ENCODE data around the gene SEC14L2. TPM values are rescaled to one million over a fixed set of nuclear protein-coding genes. Genes with fewer than 3 reads are reported as not detected.

Gene SEC14L2
- total and polyA plus RNA-seq, 3 donors from 2014 or later = 2.2 to 4.7 (median 3.5) TPM

DNA sequence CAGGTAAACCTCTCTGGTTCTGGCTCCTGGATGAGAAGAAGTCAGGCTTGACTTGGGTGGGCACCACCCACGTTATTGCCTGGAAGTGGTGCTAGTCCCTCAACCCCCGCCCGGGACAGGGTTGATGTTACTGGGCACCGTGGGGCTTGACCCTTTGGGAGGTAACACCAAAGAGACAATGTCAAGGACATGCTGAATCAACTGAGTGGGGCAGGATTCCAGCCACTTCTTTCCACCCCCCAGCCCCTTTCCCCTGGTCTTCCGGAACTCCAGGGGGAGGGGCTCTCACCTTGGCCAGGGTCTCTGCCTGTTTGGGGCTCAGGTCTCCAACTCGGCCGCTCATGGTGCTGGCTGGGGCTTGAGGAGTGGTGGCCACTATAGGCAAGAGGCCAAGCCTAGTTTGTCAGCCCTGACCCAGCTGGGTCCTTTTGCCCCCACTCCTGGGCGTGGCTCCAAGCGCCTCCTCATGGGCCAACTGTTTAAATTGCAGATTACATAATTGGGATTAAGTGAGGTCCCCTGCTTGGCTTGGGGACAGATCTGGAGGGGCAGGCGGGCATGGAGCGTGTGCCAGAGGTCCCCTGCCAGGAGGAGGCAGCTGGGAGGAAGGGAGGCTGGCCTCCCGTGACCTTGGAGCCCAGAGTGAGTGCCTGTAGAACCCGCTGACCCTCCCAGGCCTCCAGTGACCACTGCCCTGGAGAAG lies 74.9 kb downstream of the SEC14L2 start, which contains the start of gene SEC14L3:
Gene SEC14L3, minus strand, starts transcription at position 402 of the 703 bp plus-strand sequence. Its CDS starts 59 bp downstream, at position 343.
- no peaks in the 10 kb centered on the region for H3K27me3 ChIP-seq
- intact Hi-C loops (cut with DNase I; ENCODE audit: low total_unique reads) = no loop called here
- H3K27ac ChIP-seq = no peak within 1 kb of the TSS
- 60 to 64% methylated on average over 9 to 13 of the region's 13 CpGs for WGBS, 2 donors
- DNase-seq = no peak
- no peaks in the 10 kb centered on the region for H3K36me3 ChIP-seq (ENCODE audit: low read depth, missing control alignments)
- H3K9me3 ChIP-seq = no peaks in the 10 kb centered on the region
- no peaks in the 10 kb centered on the region for H3K4me1 ChIP-seq
- TF ChIP-seq, protein P1, sequence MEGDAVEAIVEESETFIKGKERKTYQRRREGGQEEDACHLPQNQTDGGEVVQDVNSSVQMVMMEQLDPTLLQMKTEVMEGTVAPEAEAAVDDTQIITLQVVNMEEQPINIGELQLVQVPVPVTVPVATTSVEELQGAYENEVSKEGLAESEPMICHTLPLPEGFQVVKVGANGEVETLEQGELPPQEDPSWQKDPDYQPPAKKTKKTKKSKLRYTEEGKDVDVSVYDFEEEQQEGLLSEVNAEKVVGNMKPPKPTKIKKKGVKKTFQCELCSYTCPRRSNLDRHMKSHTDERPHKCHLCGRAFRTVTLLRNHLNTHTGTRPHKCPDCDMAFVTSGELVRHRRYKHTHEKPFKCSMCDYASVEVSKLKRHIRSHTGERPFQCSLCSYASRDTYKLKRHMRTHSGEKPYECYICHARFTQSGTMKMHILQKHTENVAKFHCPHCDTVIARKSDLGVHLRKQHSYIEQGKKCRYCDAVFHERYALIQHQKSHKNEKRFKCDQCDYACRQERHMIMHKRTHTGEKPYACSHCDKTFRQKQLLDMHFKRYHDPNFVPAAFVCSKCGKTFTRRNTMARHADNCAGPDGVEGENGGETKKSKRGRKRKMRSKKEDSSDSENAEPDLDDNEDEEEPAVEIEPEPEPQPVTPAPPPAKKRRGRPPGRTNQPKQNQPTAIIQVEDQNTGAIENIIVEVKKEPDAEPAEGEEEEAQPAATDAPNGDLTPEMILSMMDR (IDR thresholded peaks at IDR 0.05) = no peak
- TF ChIP-seq POLR2A (IDR thresholded peaks at IDR 0.05) = no peak
- no peak within 1 kb of the TSS for H3K4me3 ChIP-seq

DNA sequence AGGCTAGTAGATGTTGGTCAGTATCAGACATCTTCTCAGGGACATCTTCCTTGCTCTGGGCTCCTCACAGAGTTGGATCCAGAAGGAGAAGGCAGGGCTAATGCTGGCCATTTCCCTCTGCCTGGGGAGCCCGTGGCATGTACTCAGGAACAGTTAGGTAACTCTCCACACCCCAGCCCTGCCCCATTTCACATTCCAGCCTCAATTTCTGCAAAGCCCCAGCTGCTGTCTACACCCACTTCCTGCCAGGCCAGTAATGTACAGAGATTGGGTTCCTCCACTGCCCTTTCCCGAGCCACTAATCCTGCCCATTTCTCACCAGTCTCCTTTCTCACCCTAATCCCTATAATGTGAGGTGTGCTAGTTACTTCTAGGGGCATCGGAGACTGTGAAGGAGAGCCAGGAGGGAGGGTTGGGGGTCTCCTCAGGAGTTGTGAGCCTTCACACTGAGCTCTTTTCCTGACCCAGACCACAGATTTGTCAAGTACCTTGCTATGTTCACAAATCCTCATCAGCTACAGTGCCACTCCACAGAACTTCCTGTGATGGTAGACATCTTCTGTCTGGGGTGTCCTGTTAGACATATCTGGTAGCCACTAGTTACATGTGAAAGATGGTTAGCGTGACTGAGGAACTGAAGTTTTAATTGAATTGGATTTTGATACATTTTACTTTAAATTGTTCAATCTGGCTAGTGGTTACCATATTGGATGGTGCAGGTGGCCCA lies 76.3 kb downstream of the SEC14L2 start:
- 81 to 94% methylated on average over 4 of the region's 4 CpGs for WGBS, 2 donors
- H3K27ac ChIP-seq = no peak overlapping the region
- intact Hi-C loops (cut with DNase I; ENCODE audit: low total_unique reads) = no loop called here

DNA sequence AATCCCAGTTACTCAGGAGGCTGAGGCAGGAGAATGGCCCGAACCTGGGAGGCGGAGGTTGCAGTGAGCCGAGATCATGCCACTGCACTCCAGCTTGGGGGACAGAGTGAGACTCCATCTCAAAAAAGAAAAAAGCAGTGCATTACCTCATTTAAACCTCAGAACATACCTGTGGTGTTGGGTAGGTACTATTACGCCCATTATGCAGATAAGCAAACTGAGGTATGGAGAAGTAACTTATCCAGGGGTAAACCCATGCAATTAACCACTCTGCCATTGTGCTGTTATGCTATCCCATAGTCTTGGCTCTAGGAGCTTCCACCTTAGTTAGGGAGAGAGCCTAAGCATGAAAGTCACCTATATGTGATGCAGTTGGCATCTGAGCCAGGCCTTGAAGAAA lies 77.3 kb downstream of the SEC14L2 start:
- H3K36me3 ChIP-seq (ENCODE audit: low read depth, missing control alignments) = no peaks in the 10 kb centered on the region
- intact Hi-C loops (cut with DNase I; ENCODE audit: low total_unique reads) = no loop called here
- H3K4me1 ChIP-seq = no peaks in the 10 kb centered on the region
- H3K9me3 ChIP-seq = no peaks in the 10 kb centered on the region
- no peak overlapping the region for H3K27ac ChIP-seq
- DNase-seq = no peak
- no peak for TF ChIP-seq POLR2A (IDR thresholded peaks at IDR 0.05)
- TF ChIP-seq, protein P1 (IDR thresholded peaks at IDR 0.05) = no peak
- H3K27me3 ChIP-seq = no peaks in the 10 kb centered on the region
- H3K4me3 ChIP-seq = no peak overlapping the region
- 96 to 98% methylated on average over 4 of the region's 4 CpGs for WGBS, 2 donors

More for the DNA sequence above, 76.3 kb downstream of the SEC14L2 start:
- Histone ChIP-seq H3K4me3 (no peak overlapping the region), H3K27me3 (no peaks in the 10 kb centered on the region), H3K9me3 (no peaks in the 10 kb centered on the region), H3K36me3 (ENCODE audit: low read depth, missing control alignments) (no peaks in the 10 kb centered on the region), H3K4me1 (no peaks in the 10 kb centered on the region)
- no peak for DNase-seq
- TF ChIP-seq, protein P1 (IDR thresholded peaks at IDR 0.05) = no peak
- TF ChIP-seq POLR2A (IDR thresholded peaks at IDR 0.05) = no peak

Small RNAs within 50 kb of the gene (small RNA-seq; reads per million reads assigned to genes)
- gene AC004832.3 (0 reads per million in 2 donors), gene RNU6-564P (0 reads per million in 2 donors)

Other genes with a start within 250 kb of the SEC14L2 start
- gene LIF, start 150.3 kb upstream of the SEC14L2 start, total RNA-seq = 1 to 10 TPM in 1 of 2 donors, under 1 TPM in 1; 0.08 to 1.4 TPM
- 1.4 TPM for gene LIF, start 150.3 kb upstream of the SEC14L2 start, polyA plus RNA-seq (ENCODE audit: insufficient read depth, low read depth, low replicate concordance)
- gene OSM, start 130.2 kb upstream of the SEC14L2 start, total RNA-seq = 1 to 10 TPM in 1 of 2 donors, not detected in 1; 1.6 TPM
- 0.69 TPM for gene OSM, start 130.2 kb upstream of the SEC14L2 start, polyA plus RNA-seq (ENCODE audit: insufficient read depth, low read depth, low replicate concordance)
- 10 to 100 TPM; 36.7 to 71.4 TPM for gene CASTOR1, start 107.5 kb upstream of the SEC14L2 start, total RNA-seq
- gene CASTOR1, start 107.5 kb upstream of the SEC14L2 start, polyA plus RNA-seq (ENCODE audit: insufficient read depth, low read depth, low replicate concordance) = 32.8 TPM
- 10 to 100 TPM; 48.4 to 79.1 TPM for gene TBC1D10A, start 70.1 kb upstream of the SEC14L2 start, total RNA-seq
- gene TBC1D10A, start 70.1 kb upstream of the SEC14L2 start, polyA plus RNA-seq (ENCODE audit: insufficient read depth, low read depth, low replicate concordance) = 51.0 TPM
- gene SF3A1, start 40.1 kb upstream of the SEC14L2 start, total RNA-seq = 100 to 1,000 TPM; 159 to 174 TPM
- gene SF3A1, start 40.1 kb upstream of the SEC14L2 start, polyA plus RNA-seq (ENCODE audit: insufficient read depth, low read depth, low replicate concordance) = 272 TPM
- gene CCDC157, start 40.0 kb upstream of the SEC14L2 start, total RNA-seq = 10 to 100 TPM; 70.1 to 81.9 TPM
- 69.2 TPM for gene CCDC157, start 40.0 kb upstream of the SEC14L2 start, polyA plus RNA-seq (ENCODE audit: insufficient read depth, low read depth, low replicate concordance)
- gene RNF215, start 9.6 kb upstream of the SEC14L2 start, total RNA-seq = 10 to 100 TPM; 20.9 to 24.6 TPM
- 18.2 TPM for gene RNF215, start 9.6 kb upstream of the SEC14L2 start, polyA plus RNA-seq (ENCODE audit: insufficient read depth, low read depth, low replicate concordance)
- 10 to 100 TPM in 1 of 2 donors, 1 to 10 TPM in 1; 9.3 to 13.2 TPM for gene MTFP1, start 28.8 kb downstream of the SEC14L2 start, total RNA-seq
- 5.7 TPM for gene MTFP1, start 28.8 kb downstream of the SEC14L2 start, polyA plus RNA-seq (ENCODE audit: insufficient read depth, low read depth, low replicate concordance)
- gene SEC14L3, start 75.0 kb downstream of the SEC14L2 start, total RNA-seq = under 1 TPM; 0.24 to 0.25 TPM
- gene SEC14L3, start 75.0 kb downstream of the SEC14L2 start, polyA plus RNA-seq (ENCODE audit: insufficient read depth, low read depth, low replicate concordance) = 0.28 TPM
- gene SEC14L4, start 108.7 kb downstream of the SEC14L2 start, total RNA-seq = 10 to 100 TPM; 27.6 to 28.8 TPM
- 11.5 TPM for gene SEC14L4, start 108.7 kb downstream of the SEC14L2 start, polyA plus RNA-seq (ENCODE audit: insufficient read depth, low read depth, low replicate concordance)
- 10 to 100 TPM; 17.0 to 28.2 TPM for gene SEC14L6, start 149.7 kb downstream of the SEC14L2 start, total RNA-seq
- gene SEC14L6, start 149.7 kb downstream of the SEC14L2 start, polyA plus RNA-seq (ENCODE audit: insufficient read depth, low read depth, low replicate concordance) = 12.3 TPM
- 10 to 100 TPM; 11.3 to 18.5 TPM for gene GAL3ST1, start 177.6 kb downstream of the SEC14L2 start, total RNA-seq
- gene GAL3ST1, start 177.6 kb downstream of the SEC14L2 start, polyA plus RNA-seq (ENCODE audit: insufficient read depth, low read depth, low replicate concordance) = 4.2 TPM
- 10 to 100 TPM; 96.5 to 99.4 TPM for gene PES1, start 194.9 kb downstream of the SEC14L2 start, total RNA-seq
- 80.3 TPM for gene PES1, start 194.9 kb downstream of the SEC14L2 start, polyA plus RNA-seq (ENCODE audit: insufficient read depth, low read depth, low replicate concordance)
- 10 to 100 TPM; 40.6 to 40.7 TPM for gene TCN2, start 210.2 kb downstream of the SEC14L2 start, total RNA-seq
- gene TCN2, start 210.2 kb downstream of the SEC14L2 start, polyA plus RNA-seq (ENCODE audit: insufficient read depth, low read depth, low replicate concordance) = 30.5 TPM
- 10 to 100 TPM; 11.6 TPM for gene SLC35E4, start 238.8 kb downstream of the SEC14L2 start, total RNA-seq
- 35.9 TPM for gene SLC35E4, start 238.8 kb downstream of the SEC14L2 start, polyA plus RNA-seq (ENCODE audit: insufficient read depth, low read depth, low replicate concordance)

Measured in testis (tissue), 3 donors.